ENCODE results near the gene COMMD6. TPM values are rescaled to one million over a fixed set of nuclear protein-coding genes. Genes with fewer than 3 reads are reported as not detected.

The COMMD6 gene
- total RNA-seq, 4 donors from 2014 or later = 17.0 to 29.4 (median 20.4) TPM

GRCh38 chr13:75511051-75511625 lies 26.5 kb downstream of the COMMD6 start:
- no peak for ATAC-seq
- H3K27me3 ChIP-seq = no peaks in the 10 kb centered on the region
- TF ChIP-seq POLR2A (IDR thresholded peaks at IDR 0.05) = no peak
- TF ChIP-seq, protein P1, sequence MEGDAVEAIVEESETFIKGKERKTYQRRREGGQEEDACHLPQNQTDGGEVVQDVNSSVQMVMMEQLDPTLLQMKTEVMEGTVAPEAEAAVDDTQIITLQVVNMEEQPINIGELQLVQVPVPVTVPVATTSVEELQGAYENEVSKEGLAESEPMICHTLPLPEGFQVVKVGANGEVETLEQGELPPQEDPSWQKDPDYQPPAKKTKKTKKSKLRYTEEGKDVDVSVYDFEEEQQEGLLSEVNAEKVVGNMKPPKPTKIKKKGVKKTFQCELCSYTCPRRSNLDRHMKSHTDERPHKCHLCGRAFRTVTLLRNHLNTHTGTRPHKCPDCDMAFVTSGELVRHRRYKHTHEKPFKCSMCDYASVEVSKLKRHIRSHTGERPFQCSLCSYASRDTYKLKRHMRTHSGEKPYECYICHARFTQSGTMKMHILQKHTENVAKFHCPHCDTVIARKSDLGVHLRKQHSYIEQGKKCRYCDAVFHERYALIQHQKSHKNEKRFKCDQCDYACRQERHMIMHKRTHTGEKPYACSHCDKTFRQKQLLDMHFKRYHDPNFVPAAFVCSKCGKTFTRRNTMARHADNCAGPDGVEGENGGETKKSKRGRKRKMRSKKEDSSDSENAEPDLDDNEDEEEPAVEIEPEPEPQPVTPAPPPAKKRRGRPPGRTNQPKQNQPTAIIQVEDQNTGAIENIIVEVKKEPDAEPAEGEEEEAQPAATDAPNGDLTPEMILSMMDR (IDR thresholded peaks at IDR 0.05 in 4 of 5, conservative IDR thresholded peaks at IDR 0.05 in 1 of 5) = no peak
- H3K4me3 ChIP-seq = no peak overlapping the region
- H3K36me3 ChIP-seq = no peaks in the 10 kb centered on the region
- intact Hi-C loops (cut with DNase I; ENCODE audit: low total_unique reads) = no loop called here
- H3K9me3 ChIP-seq = no peaks in the 10 kb centered on the region
- no peaks in the 10 kb centered on the region for H3K4me1 ChIP-seq
- in situ Hi-C loops (cut with MboI; ENCODE audit: low sequenced_read_pairs in 4 of 4) = no loop called here
- DNase-seq = no peak
- H3K27ac ChIP-seq = no peak overlapping the region

GRCh38 chr13:75508002-75508548 lies 29.6 kb downstream of the COMMD6 start:
- H3K4me3 ChIP-seq = no peak overlapping the region
- no peak overlapping the region for H3K27ac ChIP-seq
- no peak for ATAC-seq
- in situ Hi-C loops (cut with MboI; ENCODE audit: low sequenced_read_pairs in 4 of 4) (no loop called here), intact Hi-C loops (cut with DNase I; ENCODE audit: low total_unique reads) (no loop called here)
- H3K9me3 ChIP-seq = no peaks in the 10 kb centered on the region
- no peaks in the 10 kb centered on the region for H3K4me1 ChIP-seq
- H3K36me3 ChIP-seq = no peaks in the 10 kb centered on the region
- H3K27me3 ChIP-seq = no peaks in the 10 kb centered on the region
- DNase-seq = no peak
- TF ChIP-seq, protein P1 (IDR thresholded peaks at IDR 0.05 in 4 of 5, conservative IDR thresholded peaks at IDR 0.05 in 1 of 5) = no peak

DNA sequence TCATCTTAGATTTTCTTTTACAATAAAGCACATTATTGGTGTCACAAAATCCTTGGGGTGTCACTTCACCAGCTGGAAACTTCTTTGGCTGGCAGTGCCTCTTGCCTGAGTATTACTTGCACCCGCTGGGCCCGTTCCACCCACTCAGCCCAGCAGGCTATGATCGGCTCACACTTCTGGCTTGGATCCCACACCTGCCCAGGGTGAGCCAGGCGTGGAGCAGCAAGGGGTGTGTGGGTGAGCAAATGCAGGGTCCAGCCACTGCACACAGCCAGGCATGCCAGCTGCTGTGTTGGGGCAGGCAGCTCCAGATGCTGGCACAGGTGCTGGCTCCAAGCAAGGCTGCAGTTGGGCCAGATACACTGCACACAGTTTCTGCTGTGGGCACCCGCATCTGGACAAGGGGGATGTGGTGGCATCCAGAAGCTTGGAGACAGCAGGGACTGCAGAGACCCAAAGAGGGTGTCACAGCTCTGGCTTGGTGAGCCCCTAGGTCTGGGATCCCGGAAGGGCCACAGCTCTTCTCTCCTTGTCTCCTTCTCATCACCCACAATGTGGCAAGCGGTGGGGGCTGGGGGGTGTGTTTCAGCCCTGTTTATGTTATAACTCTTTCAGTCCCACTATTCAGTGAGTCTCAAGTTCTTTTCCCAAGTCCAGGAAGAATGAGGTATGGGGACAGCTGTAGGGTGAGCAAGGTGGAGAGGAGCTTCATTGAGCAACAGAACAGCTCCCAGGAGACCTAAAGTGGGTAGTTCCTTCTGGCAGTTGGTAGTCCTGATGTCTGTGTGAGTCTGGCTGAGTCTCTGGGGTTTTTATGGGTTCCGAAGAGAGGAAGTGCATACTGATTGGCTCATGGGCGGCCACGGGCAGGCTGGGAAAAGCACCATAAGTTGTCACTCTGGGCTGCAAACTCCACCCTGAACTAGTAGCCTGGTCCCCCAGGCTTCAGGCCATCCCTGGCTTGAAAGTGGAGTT lies 30.3 kb downstream of the COMMD6 start:
- no peak overlapping the region for H3K4me3 ChIP-seq
- no peaks in the 10 kb centered on the region for H3K36me3 ChIP-seq
- no peaks in the 10 kb centered on the region for H3K4me1 ChIP-seq
- DNase-seq (no peak), ATAC-seq (no peak)
- no peak for TF ChIP-seq POLR2A (IDR thresholded peaks at IDR 0.05)
- TF ChIP-seq, protein P1 (IDR thresholded peaks at IDR 0.05 in 4 of 5, conservative IDR thresholded peaks at IDR 0.05 in 1 of 5) = no peak
- H3K27me3 ChIP-seq = no peaks in the 10 kb centered on the region
- intact Hi-C loops (cut with DNase I; ENCODE audit: low total_unique reads) = no loop called here
- H3K27ac ChIP-seq = no peak overlapping the region
- in situ Hi-C loops (cut with MboI; ENCODE audit: low sequenced_read_pairs in 4 of 4) = no loop called here
- no peaks in the 10 kb centered on the region for H3K9me3 ChIP-seq

GRCh38 chr13:75506018-75506417 lies 31.6 kb downstream of the COMMD6 start:
- in situ Hi-C loops (cut with MboI; ENCODE audit: low sequenced_read_pairs in 4 of 4) (no loop called here), intact Hi-C loops (cut with DNase I; ENCODE audit: low total_unique reads) (no loop called here)
- Histone ChIP-seq H3K27me3 (no peaks in the 10 kb centered on the region), H3K27ac (no peak overlapping the region), H3K4me1 (no peaks in the 10 kb centered on the region), H3K4me3 (no peak overlapping the region), H3K9me3 (no peaks in the 10 kb centered on the region), H3K36me3 (no peaks in the 10 kb centered on the region)
- ATAC-seq (no peak), DNase-seq (no peak)
- TF ChIP-seq, protein P1 (IDR thresholded peaks at IDR 0.05 in 4 of 5, conservative IDR thresholded peaks at IDR 0.05 in 1 of 5) = no peak
- no peak for TF ChIP-seq POLR2A (IDR thresholded peaks at IDR 0.05)

Data from gastrocnemius medialis (tissue), 4 donors.